Measurements from ENCODE around the gene BMPR1B.

BMPR1B gene

GRCh38 chr4:94918543-94918942 lies 160.8 kb downstream of the BMPR1B start:
- FAIRE-seq: no peak

- no peak for FAIRE-seq
Observed at GRCh38 chr4:94920369-94920768, 162.6 kb downstream of the BMPR1B start.

GRCh38 chr4:94924566-94924965 lies 166.8 kb downstream of the BMPR1B start:
- no peak for FAIRE-seq

GRCh38 chr4:94925764-94926347 lies 168.1 kb downstream of the BMPR1B start:
- FAIRE-seq: no peak

- FAIRE-seq: no peak
Observed at GRCh38 chr4:94926936-94927335, 169.2 kb downstream of the BMPR1B start.

- FAIRE-seq: no peak
Observed at GRCh38 chr4:94927696-94928095, 169.9 kb downstream of the BMPR1B start.

- FAIRE-seq: no peak
Observed at GRCh38 chr4:94929696-94930095, 171.9 kb downstream of the BMPR1B start.

GRCh38 chr4:94931626-94932025 lies 173.9 kb downstream of the BMPR1B start:
- FAIRE-seq: no peak

GRCh38 chr4:94932366-94932765 lies 174.6 kb downstream of the BMPR1B start:
- FAIRE-seq: no peak

GRCh38 chr4:94933799-94934198 lies 176.0 kb downstream of the BMPR1B start:
- no peak for FAIRE-seq

GRCh38 chr4:94934201-94934600 lies 176.4 kb downstream of the BMPR1B start:
- FAIRE-seq: no peak

- no peak for FAIRE-seq
Observed at GRCh38 chr4:94934864-94935263, 177.1 kb downstream of the BMPR1B start.

- no peak for FAIRE-seq
Observed at GRCh38 chr4:94936854-94937253, 179.1 kb downstream of the BMPR1B start.

GRCh38 chr4:94939791-94940519 lies 182.2 kb downstream of the BMPR1B start:
- no peak for FAIRE-seq

- FAIRE-seq: no peak
Observed at GRCh38 chr4:94940520-94940908, 182.8 kb downstream of the BMPR1B start.

GRCh38 chr4:94941706-94942105 lies 184.0 kb downstream of the BMPR1B start:
- FAIRE-seq: no peak

- FAIRE-seq: no peak
Observed at GRCh38 chr4:94944726-94945125, 187.0 kb downstream of the BMPR1B start.

GRCh38 chr4:94947681-94948108 lies 189.9 kb downstream of the BMPR1B start:
- no peak for FAIRE-seq

- FAIRE-seq: no peak
Observed at GRCh38 chr4:94954251-94954650, 196.5 kb downstream of the BMPR1B start.

- FAIRE-seq: no peak
Observed at GRCh38 chr4:94957030-94957429, 199.3 kb downstream of the BMPR1B start.

- FAIRE-seq: no peak
Observed at GRCh38 chr4:94959307-94959706, 201.6 kb downstream of the BMPR1B start.

GRCh38 chr4:94960708-94961107 lies 203.0 kb downstream of the BMPR1B start:
- no peak for FAIRE-seq

- FAIRE-seq: no peak
Observed at GRCh38 chr4:94961420-94961819, 203.7 kb downstream of the BMPR1B start.

GRCh38 chr4:94962484-94962883 lies 204.7 kb downstream of the BMPR1B start:
- FAIRE-seq: no peak

- FAIRE-seq: no peak
Observed at GRCh38 chr4:94965852-94966251, 208.1 kb downstream of the BMPR1B start.

Measured in islet of Langerhans (tissue), 1 donor.